PFSK-1 (cell line): Measurements from ENCODE around the gene TBCD.

Experiments
- FOXP2 ChIP-seq: optimal IDR thresholded peaks from 2 replicates; pipeline ENCODE3; 2011; ENCODE audit warnings: borderline replicate concordance, control low read depth, inconsistent platforms; ENCODE audit not compliant: insufficient read depth; ENCODE audit errors: extremely low read length, extremely low read depth
- POLR2AphosphoS5 ChIP-seq: IDR thresholded peaks from 2 replicates; pipeline ENCODE4 v1.6.1; 2012; ENCODE audit warnings: low read depth, mild to moderate bottlenecking, control low read depth, low read length, moderate library complexity
- REST ChIP-seq, 2 experiments: IDR thresholded peaks; 2 replicates each; pipeline versions ENCODE4 v1.6.1 to v1.8.0; 2011 to 2012; ENCODE audit warnings: low read depth in 2 of 2, low read length in 2 of 2, control low read depth in 1 of 2, inconsistent platforms in 1 of 2, mild to moderate bottlenecking in 1 of 2, moderate library complexity in 1 of 2; ENCODE audit not compliant: insufficient read depth in 1 of 2
- SIN3A ChIP-seq: IDR thresholded peaks from 2 replicates; pipeline ENCODE4 v1.6.1; 2012; ENCODE audit warnings: mild to moderate bottlenecking, low read length, moderate library complexity, borderline replicate concordance; ENCODE audit not compliant: insufficient read depth
- TAF1 ChIP-seq: IDR thresholded peaks from 2 replicates; pipeline ENCODE4 v1.6.1; 2012; ENCODE audit warnings: low read length, control low read depth, borderline replicate concordance; ENCODE audit not compliant: insufficient read depth

TBCD gene

GRCh38 chr17:82944990-82945389 lies 193.1 kb downstream of the TBCD start:
- no peak for TF ChIP-seq SIN3A
- TF ChIP-seq POLR2AphosphoS5: no peak
- TF ChIP-seq FOXP2: no peak
- no peak for TF ChIP-seq REST (IDR thresholded peaks at IDR 0.05; ENCODE audit: insufficient read depth in 1 of 2, low read depth in 2 of 2, low read length in 2 of 2)

DNA sequence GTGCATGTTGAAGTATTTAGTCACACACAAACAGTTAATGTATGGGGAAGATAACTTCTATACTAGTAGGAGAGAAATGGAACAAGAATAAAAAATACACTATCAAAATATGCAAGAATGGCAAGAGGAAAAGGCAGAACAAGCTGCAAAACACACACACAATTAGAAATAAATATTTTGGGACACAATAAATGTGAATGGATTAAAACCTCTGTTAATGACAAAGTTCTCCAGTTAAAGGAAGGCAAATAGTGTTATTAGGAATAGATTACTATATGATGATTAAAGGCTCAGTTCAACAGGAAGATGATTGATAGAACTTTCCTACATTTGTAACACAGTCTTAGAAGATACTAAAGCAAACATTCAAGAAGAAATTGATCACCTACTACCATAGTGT lies 194.2 kb downstream of the TBCD start:
- TF ChIP-seq FOXP2: no peak
- TF ChIP-seq REST (IDR thresholded peaks at IDR 0.05; ENCODE audit: insufficient read depth in 1 of 2, low read depth in 2 of 2, low read length in 2 of 2): no peak
- TF ChIP-seq TAF1: no peak
- no peak for TF ChIP-seq SIN3A
- TF ChIP-seq POLR2AphosphoS5: no peak

DNA sequence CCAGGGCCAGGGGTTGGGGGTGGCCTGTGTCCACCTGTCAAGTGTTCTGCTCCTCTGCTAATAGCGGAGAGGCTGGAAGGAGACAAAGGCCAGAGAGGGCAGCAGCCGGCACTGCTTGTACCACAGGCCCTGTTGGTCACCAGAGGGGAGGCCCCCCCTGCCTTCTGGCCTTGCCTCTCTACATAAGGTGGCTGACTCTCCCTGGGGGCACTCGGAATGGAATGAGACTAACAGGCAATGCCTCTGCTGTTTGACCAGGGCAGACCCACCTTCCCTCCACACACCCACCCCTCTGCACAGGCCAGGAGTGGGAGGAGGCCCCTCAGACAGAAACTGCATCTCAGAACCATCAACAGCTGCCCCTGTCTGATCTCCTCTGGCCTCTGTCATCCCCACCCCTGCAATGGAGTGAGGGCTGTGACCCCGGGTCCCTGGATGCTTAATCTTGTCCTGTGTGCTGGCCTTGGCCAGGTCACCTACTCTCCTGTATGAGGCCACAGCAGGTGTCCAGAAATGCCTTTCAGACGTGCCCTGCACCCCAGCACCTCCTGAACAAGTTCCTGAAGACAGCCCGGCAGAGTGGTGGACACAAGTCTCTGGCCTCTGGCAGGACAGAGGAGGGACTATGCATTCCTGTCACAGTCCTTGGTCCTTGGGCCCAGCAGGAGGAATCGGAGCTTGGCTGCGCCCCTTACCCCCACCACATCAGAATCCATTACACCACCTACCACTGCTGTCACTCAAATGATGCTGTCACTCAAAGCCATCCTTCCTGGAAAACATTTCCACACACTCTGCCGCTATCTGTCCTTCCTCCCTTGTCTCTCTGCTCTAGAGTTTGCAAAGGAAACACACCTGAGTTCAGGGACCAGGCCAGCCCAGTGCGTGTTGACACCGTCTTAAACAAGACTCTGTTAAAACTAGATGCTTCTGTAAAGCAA lies 195.5 kb downstream of the TBCD start:
- TF ChIP-seq FOXP2: no peak
- peak; percentile 49 for TF ChIP-seq POLR2AphosphoS5

GRCh38 chr17:82948081-82948511 lies 196.2 kb downstream of the TBCD start:
- TF ChIP-seq TAF1 (no peak), FOXP2 (no peak), POLR2AphosphoS5 (no peak), SIN3A (no peak), REST (IDR thresholded peaks at IDR 0.05; ENCODE audit: insufficient read depth in 1 of 2, low read depth in 2 of 2, low read length in 2 of 2) (no peak)

DNA sequence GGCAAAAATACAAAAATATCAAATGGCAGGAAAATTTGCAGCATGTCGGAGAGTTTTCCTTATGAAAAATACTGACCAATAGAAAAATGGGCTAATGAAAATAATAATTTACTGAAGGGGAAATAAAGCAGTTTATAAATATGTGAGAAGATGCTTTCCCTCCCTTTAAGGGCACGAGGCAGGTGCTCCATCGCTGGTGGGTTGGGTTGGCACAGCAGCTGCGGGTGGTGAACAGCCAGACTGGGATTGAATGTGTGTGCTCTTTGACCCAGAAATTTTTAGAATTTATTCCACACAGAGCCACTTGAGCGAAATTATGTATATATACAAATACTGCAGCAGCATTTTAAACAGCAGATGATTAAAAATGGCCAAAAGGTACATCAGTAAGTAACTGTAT lies 197.1 kb downstream of the TBCD start:
- TF ChIP-seq FOXP2 (no peak), SIN3A (no peak), REST (IDR thresholded peaks at IDR 0.05; ENCODE audit: insufficient read depth in 1 of 2, low read depth in 2 of 2, low read length in 2 of 2) (no peak), POLR2AphosphoS5 (no peak), TAF1 (no peak)
